ENCODE measurements around the gene SGCG.

GRCh38 chr13:23144431-23144830, 36.3 kb upstream of the SGCG start:
- TF ChIP-seq, protein P1, sequence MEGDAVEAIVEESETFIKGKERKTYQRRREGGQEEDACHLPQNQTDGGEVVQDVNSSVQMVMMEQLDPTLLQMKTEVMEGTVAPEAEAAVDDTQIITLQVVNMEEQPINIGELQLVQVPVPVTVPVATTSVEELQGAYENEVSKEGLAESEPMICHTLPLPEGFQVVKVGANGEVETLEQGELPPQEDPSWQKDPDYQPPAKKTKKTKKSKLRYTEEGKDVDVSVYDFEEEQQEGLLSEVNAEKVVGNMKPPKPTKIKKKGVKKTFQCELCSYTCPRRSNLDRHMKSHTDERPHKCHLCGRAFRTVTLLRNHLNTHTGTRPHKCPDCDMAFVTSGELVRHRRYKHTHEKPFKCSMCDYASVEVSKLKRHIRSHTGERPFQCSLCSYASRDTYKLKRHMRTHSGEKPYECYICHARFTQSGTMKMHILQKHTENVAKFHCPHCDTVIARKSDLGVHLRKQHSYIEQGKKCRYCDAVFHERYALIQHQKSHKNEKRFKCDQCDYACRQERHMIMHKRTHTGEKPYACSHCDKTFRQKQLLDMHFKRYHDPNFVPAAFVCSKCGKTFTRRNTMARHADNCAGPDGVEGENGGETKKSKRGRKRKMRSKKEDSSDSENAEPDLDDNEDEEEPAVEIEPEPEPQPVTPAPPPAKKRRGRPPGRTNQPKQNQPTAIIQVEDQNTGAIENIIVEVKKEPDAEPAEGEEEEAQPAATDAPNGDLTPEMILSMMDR (IDR thresholded peaks at IDR 0.05): no peak
- no peak for TF ChIP-seq POLR2A (IDR thresholded peaks at IDR 0.05)
- no peak for TF ChIP-seq POLR2AphosphoS5 (IDR thresholded peaks at IDR 0.05)

All from sigmoid colon (tissue), 4 donors.